ENCODE data around the gene CPZ.
"Not testable (repeated sequence)": the region's sequence is repeated elsewhere in the genome, so short reads cannot be mapped to it uniquely, and the experiment has no call there.

Gene CPZ

GRCh38 chr4:8557151-8558076 lies 35.2 kb upstream of the CPZ start:
- no peak for FAIRE-seq

DNA sequence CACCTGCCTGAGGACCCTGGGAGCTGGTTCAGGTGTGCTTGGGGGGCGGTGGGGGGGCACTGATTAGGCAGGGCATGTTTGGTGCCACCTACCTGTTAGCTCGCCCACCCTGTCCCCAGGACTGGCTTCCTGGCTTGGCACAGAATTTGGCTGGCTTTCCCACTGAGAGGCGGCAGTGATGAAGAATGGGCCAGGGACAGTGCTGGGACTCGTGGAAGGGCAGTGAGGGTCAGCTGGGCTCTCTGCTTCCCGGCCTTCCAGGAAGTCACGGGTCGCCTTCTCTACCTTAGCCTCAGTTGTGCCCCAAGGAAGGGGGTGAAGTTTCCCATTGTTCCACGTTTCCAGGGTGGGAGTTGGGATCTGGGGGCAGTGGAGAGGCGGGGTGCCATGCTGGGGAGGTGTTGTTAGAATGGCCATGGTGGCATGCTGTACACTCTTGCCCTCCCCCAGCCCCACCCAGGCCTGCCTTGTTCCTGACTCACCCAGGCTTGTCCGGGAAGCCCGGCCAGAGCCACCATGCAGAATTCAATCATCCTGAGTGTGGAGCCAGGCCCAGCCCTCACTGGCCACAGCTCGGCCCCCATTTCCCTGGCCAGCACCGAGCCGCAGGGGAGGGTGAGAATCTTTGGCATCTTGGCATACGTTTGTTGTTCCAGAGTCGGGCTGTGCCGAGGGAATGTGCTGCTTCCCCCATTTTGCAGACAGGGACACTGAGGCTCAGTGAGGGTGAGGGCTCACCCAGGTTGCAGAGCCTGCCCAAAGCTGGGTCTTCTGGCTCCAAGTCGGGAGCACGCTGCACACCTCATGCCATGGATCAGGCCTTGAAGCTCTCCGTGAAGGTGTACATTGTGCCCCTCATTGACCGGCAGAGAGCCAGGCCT lies 34.2 kb upstream of the CPZ start:
- no peak for FAIRE-seq

DNA sequence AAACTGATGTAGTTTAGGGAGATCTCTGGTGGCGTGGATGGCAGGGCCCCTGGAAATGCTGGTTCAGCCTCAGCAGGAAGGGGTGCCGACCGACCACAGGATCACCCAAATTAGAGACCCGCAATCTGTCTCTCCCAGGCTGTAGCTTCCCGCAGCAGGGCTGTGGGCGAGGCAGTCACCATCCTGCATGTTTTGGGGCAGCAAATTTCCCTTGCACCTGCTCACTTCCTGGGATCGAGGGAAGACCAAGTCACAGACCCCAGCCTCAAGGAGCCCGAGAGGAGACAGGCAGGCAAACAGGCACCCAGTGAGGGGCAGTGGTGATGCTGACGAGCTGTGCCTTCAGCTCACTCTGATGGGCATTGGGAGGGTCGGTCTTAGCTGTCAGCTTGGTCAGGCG lies 33.6 kb upstream of the CPZ start:
- FAIRE-seq = no peak

- FAIRE-seq = no peak
Observed at GRCh38 chr4:8559524-8560264, 32.9 kb upstream of the CPZ start.

GRCh38 chr4:8560265-8561047 lies 32.1 kb upstream of the CPZ start:
- no peak for FAIRE-seq

- FAIRE-seq = no peak
Observed at GRCh38 chr4:8564595-8564994, 28.0 kb upstream of the CPZ start.

- FAIRE-seq = no peak
Observed at GRCh38 chr4:8568068-8568668, 24.4 kb upstream of the CPZ start.

- FAIRE-seq = no peak
Observed at GRCh38 chr4:8570201-8570600, 22.4 kb upstream of the CPZ start.

- no peak for FAIRE-seq
Observed at GRCh38 chr4:8571702-8572685, 20.6 kb upstream of the CPZ start.

DNA sequence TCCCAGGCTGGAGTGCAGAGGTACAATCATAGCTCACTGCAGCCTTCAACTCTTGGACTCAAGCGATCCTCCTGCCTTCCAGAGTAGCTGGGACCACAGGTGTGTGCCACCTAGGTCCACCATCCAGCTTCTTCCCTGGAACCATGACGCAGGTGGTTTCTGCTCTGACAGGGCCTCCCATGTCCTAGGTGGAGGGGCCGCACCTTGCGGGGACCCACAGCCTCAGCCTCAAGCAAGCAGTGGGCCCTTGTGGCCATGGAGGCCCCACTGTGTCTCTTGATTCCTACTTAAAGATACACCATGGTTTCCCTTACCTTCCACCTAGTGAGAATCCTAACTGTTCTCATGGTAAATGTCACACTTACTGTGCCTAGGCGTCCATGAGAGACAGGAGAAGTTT lies 19.3 kb upstream of the CPZ start:
- FAIRE-seq = no peak

DNA sequence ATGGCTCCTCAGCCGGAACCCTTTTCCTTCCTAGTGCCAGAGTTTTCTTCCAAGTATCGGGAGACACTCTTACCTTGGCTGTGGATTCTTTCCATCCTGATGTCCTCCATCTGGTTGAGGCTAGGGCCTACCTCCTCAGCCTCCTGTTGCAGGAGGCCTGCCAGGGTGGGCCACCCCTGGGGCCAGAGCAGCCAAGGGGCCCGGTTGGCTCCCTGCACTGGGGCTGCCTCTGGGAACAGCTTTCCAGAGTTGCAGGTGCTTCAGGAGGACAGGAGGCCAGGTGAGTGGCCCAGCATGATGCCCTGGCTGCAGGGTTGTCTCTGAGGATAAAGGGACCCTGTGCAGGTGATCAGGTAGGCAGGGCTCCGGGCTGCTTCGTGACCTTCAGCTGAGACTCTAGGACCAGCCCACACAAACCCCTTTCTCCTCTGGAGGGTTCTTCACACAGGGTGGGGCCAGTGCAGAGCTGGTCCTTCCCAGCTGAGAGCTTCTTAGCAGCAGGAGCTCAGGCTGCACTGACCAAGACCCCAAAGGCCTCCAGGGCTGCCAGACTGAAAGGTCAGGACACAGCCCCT lies 17.7 kb upstream of the CPZ start:
- no peak for FAIRE-seq

GRCh38 chr4:8575457-8575856 lies 17.1 kb upstream of the CPZ start:
- FAIRE-seq = no peak

GRCh38 chr4:8576591-8576990 lies 16.0 kb upstream of the CPZ start:
- not testable (repeated sequence) for FAIRE-seq

DNA sequence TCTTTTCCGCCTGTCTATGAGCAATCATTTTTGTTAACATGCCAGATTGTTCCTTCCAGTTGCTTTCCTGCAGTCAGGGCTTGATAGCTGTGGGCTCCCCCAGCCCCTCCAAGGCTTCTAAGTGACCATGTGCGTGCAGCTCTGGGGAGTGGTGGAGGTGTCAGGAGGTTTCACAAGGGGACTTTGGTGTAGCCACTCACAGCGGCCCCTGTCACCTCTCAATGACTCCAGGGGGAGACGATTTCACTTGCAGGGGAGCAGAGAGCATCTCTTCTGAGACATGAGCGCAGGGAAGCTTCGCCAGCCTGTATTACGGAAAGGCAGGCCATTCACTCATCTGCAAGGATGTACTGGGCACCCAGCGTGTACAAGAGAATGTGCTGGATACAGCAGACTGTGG lies 15.5 kb upstream of the CPZ start:
- FAIRE-seq = no peak

DNA sequence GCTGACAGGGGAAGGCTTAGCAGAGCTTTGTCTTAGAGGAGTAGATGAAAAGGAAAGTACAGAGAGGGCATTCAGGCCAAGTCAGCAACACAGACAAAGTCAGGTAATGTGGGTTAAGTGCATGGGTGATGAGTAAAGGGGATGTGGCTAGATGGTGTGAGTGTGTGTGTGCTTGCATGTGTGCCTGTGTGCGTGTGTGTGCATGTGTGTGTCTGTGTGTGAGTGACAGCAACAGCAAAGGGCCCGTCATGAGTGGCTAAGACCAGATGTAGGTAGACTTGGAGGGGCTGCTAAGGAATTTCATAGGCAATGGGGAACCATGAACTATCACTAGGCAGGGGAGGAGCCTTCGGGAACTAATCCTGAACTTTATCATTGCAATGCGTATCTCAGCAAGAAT lies 14.6 kb upstream of the CPZ start:
- no peak for FAIRE-seq

- FAIRE-seq = no peak
Observed at GRCh38 chr4:8578717-8579116, 13.8 kb upstream of the CPZ start.

DNA sequence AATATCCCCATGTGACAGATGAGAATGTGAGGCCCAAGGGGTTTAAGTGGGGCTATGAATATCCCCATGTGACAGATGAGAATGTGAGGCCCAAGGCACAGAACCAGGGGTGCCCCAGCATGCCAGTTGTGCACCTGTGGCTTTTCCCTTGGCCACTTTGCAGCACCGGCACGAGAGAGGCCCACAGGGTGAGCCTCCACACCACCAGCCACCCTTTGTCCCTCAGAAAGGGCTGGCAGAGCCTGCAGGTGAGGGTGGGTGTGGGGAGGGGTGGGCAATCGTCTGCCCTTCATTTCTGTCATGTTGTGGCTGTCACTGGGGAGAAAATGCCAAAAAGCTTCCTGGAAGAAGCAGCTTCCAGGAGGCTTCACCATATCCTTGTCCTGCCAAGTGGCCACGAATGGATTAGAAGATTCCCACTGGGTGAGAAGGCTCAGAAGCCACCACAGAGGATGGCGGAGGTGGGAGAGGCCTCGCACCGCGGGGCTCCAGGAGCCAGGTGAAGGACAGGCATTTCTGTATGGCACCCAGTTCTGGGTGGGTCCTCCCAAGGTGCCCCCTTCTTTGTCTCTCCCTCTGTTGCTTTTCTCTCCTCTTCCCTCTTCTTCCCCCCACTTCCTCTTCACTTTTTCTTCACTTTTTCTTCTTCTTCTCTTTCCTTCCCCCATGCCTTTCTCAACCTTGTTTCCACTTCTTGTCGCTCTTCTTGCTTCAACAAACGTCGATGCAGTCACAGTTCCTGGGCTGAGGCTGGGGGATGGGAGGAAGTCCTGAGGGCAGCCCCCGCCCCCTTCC lies 12.8 kb upstream of the CPZ start:
- no peak for FAIRE-seq

DNA sequence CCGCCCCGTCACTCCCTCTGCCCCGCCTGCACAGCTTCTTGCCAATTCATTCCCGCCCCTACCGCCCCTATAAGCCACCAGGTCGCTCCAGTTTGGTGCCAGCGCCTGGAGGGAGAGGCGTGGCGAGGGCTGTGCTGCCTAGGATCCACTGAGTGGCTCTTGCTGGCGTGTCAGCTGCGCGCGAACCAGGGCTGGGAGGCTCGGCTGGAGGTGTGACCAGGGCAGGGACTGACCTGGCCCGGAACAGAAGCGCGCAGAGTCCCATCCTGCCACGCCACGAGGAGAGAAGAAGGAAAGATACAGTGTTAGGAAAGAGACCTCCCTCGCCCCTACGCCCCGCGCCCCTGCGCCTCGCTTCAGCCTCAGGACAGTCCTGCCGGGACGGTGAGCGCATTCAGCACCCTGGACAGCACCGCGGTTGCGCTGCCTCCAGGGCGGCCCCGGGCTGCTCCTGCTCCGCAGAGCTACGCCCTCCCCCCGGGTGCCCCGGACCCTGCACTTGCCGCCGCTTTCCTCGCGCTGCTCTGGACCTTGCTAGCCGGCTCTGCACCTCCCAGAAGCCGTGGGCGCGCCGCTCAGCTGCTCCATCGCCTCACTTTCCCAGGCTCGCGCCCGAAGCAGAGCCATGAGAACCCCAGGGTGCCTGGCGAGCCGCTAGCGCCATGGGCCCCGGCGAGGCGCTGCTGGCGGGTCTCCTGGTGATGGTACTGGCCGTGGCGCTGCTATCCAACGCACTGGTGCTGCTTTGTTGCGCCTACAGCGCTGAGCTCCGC lies 12.1 kb upstream of the CPZ start, which contains the start of gene GPR78:
Gene GPR78 (plus strand): TSS at position 72 of the 773 bp plus-strand sequence. CDS start 591 bp downstream, at position 663.
- FAIRE-seq = no peak

Data from colon (tissue), 2 donors.